ENCODE measurements around the gene HCCS. TPM values are rescaled to one million over a fixed set of nuclear protein-coding genes. Genes with fewer than 3 reads are reported as not detected.

HCCS gene
- total RNA-seq, 1 experiment from 2014 or later, result 28.2 TPM

DNA sequence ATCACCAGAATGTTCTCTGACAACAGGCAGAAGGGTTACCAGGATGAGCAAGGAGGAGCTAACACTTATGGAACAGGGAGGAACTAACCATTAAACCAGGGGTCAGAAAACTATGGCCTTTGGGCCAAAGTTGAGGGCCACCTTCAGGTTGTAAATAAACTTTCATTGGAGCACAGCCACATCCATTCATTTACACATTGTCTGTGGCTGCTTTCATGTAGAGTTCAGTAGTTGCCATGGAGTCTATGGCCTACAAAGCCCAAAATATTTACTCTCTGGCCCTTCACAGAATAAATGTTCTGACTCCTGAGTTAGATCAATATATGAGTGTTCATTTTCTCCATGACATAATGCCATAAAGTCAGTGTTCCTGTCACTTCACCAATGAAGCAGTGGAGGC is 13.2 kb upstream of the HCCS start:
- Histone ChIP-seq H3K9ac (ENCODE audit: low read length) (no peak overlapping the region), H3K79me2 (ENCODE audit: insufficient read depth, low read length) (no peaks in the 10 kb centered on the region), H4K20me1 (ENCODE audit: insufficient read depth) (no peaks in the 10 kb centered on the region), H2AFZ (ENCODE audit: low read depth, low read length, poor library complexity, severe bottlenecking) (no peak overlapping the region), H3K4me3 (replicated peaks in 1 of 2; ENCODE audit: low read depth in 1 of 2, low read length in 2 of 2) (no peak overlapping the region), H3K9me2 (ENCODE audit: insufficient read depth) (no peaks in the 10 kb centered on the region), H3K9me3 (ENCODE audit: control insufficient read depth in 1 of 2, insufficient read depth in 1 of 2, low read depth in 1 of 2, low read length in 2 of 2) (no peaks in the 10 kb centered on the region), H3K4me1 (ENCODE audit: control insufficient read depth in 1 of 2, insufficient read depth in 2 of 2, low read length in 2 of 2) (no peaks in the 10 kb centered on the region), H3K27me3 (ENCODE audit: insufficient read depth, low read length) (no peaks in the 10 kb centered on the region), H3K27ac (ENCODE audit: low read depth, low read length) (no peak overlapping the region), H3K36me3 (ENCODE audit: control insufficient read depth in 1 of 2, insufficient read depth in 2 of 2, low read length in 2 of 2) (no peaks in the 10 kb centered on the region), H3K4me2 (ENCODE audit: low read length) (no peak overlapping the region)
- DNase-seq (ENCODE audit: low read depth, low spot score) (no peak), ATAC-seq (no peak)
- ChIA-PET POLR2A (no interaction called here), CTCF (no interaction called here), RAD21 (ENCODE audit: low non-redundant PET in 1 of 2, low total read pairs in 2 of 2, uncharacterized antibody in 2 of 2, unreplicated experiment in 2 of 2) (no interaction called here)
- intact Hi-C loops (cut with micrococcal nuclease), result no loop called here
- TF ChIP-seq, protein P1, sequence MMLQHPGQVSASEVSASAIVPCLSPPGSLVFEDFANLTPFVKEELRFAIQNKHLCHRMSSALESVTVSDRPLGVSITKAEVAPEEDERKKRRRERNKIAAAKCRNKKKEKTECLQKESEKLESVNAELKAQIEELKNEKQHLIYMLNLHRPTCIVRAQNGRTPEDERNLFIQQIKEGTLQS (IDR thresholded peaks at IDR 0.05), result no peak
- TF ChIP-seq RAD21 (IDR thresholded peaks at IDR 0.05; ENCODE audit: low read depth) (no peak), SIN3A (IDR thresholded peaks at IDR 0.05; ENCODE audit: low read depth) (no peak), EZH2 (IDR thresholded peaks at IDR 0.05) (no peak), EGR1 (IDR thresholded peaks at IDR 0.05; ENCODE audit: low read depth) (no peak), ELF1 (IDR thresholded peaks at IDR 0.05; ENCODE audit: borderline replicate concordance, low read depth) (no peak)
- TF ChIP-seq, protein P2, sequence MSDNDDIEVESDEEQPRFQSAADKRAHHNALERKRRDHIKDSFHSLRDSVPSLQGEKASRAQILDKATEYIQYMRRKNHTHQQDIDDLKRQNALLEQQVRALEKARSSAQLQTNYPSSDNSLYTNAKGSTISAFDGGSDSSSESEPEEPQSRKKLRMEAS (IDR thresholded peaks at IDR 0.05), result no peak
- no TSS peak for BruUV-seq (replicated peaks)

DNA sequence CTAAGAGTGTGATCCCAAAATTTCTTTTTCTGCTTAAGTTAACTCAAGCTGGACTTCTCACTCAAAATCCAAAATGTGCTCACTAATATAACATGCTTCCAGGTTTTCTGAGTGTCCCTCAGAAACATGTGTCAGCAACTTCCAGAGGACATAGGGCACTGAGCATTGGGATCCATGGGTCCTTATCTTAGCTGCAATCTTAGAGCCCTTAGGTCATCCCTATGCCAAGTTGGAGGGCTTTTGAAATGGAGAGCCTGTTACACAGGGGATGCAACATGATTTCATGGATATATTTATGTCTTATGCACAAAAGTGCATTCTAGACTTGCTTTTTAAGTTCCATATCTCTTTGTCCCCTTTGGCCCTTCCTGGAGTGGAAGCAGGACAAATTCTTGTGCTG is 11.7 kb upstream of the HCCS start:
- no peaks in the 10 kb centered on the region; a peak in 1 of 4 replicates for H3K36me3 ChIP-seq (ENCODE audit: control insufficient read depth in 1 of 2, insufficient read depth in 2 of 2, low read length in 2 of 2)
- ATAC-seq (no peak), DNase-seq (ENCODE audit: low read depth, low spot score) (no peak)
- H3K4me2 ChIP-seq (ENCODE audit: low read length), result no peak overlapping the region
- no peaks in the 10 kb centered on the region for H4K20me1 ChIP-seq (ENCODE audit: insufficient read depth)
- ChIA-PET POLR2A (no interaction called here), RAD21 (ENCODE audit: low non-redundant PET in 1 of 2, low total read pairs in 2 of 2, uncharacterized antibody in 2 of 2, unreplicated experiment in 2 of 2) (no interaction called here), CTCF (no interaction called here)
- H3K9me3 ChIP-seq (ENCODE audit: control insufficient read depth in 1 of 2, insufficient read depth in 1 of 2, low read depth in 1 of 2, low read length in 2 of 2), result no peaks in the 10 kb centered on the region
- H3K4me1 ChIP-seq (ENCODE audit: control insufficient read depth in 1 of 2, insufficient read depth in 2 of 2, low read length in 2 of 2), result no peaks in the 10 kb centered on the region
- no peak overlapping the region for H3K9ac ChIP-seq (ENCODE audit: low read length)
- intact Hi-C loops (cut with micrococcal nuclease), result no loop called here
- H2AFZ ChIP-seq (ENCODE audit: low read depth, low read length, poor library complexity, severe bottlenecking), result no peak overlapping the region
- no peaks in the 10 kb centered on the region for H3K79me2 ChIP-seq (ENCODE audit: insufficient read depth, low read length)
- no TSS peak for BruUV-seq (replicated peaks)
- no peak overlapping the region for H3K4me3 ChIP-seq (replicated peaks in 1 of 2; ENCODE audit: low read depth in 1 of 2, low read length in 2 of 2)
- H3K27me3 ChIP-seq (ENCODE audit: insufficient read depth, low read length), result no peaks in the 10 kb centered on the region
- H3K9me2 ChIP-seq (ENCODE audit: insufficient read depth), result no peaks in the 10 kb centered on the region
- no peak overlapping the region for H3K27ac ChIP-seq (ENCODE audit: low read depth, low read length)
- no peak for TF ChIP-seq RAD21 (IDR thresholded peaks at IDR 0.05; ENCODE audit: low read depth)
- TF ChIP-seq, protein P3, sequence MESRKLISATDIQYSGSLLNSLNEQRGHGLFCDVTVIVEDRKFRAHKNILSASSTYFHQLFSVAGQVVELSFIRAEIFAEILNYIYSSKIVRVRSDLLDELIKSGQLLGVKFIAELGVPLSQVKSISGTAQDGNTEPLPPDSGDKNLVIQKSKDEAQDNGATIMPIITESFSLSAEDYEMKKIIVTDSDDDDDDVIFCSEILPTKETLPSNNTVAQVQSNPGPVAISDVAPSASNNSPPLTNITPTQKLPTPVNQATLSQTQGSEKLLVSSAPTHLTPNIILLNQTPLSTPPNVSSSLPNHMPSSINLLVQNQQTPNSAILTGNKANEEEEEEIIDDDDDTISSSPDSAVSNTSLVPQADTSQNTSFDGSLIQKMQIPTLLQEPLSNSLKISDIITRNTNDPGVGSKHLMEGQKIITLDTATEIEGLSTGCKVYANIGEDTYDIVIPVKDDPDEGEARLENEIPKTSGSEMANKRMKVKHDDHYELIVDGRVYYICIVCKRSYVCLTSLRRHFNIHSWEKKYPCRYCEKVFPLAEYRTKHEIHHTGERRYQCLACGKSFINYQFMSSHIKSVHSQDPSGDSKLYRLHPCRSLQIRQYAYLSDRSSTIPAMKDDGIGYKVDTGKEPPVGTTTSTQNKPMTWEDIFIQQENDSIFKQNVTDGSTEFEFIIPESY (IDR thresholded peaks at IDR 0.05; ENCODE audit: extremely low read depth, insufficient replicate concordance, low read length), result no peak
- TF ChIP-seq POLR2AphosphoS5 (IDR thresholded peaks at IDR 0.05; ENCODE audit: low read depth, low read length), result no peak
- TF ChIP-seq ZNF274 (IDR thresholded peaks at IDR 0.05; ENCODE audit: low read depth, low read length), result no peak
- no peak for TF ChIP-seq SP1 (IDR thresholded peaks at IDR 0.05; ENCODE audit: low read depth)
- no peak for TF ChIP-seq SRF (IDR thresholded peaks at IDR 0.05; ENCODE audit: low read depth)
- no peak for TF ChIP-seq CEBPB (IDR thresholded peaks at IDR 0.05; ENCODE audit: low read depth)
- TF ChIP-seq POLR2A (IDR thresholded peaks at IDR 0.05; ENCODE audit: borderline replicate concordance, extremely low read depth, insufficient read depth, insufficient read length), result no peak
- no peak for TF ChIP-seq ELF1 (IDR thresholded peaks at IDR 0.05; ENCODE audit: borderline replicate concordance, low read depth)
- TF ChIP-seq CBX3 (IDR thresholded peaks at IDR 0.05; ENCODE audit: low read depth), result no peak
- TF ChIP-seq, protein P4, sequence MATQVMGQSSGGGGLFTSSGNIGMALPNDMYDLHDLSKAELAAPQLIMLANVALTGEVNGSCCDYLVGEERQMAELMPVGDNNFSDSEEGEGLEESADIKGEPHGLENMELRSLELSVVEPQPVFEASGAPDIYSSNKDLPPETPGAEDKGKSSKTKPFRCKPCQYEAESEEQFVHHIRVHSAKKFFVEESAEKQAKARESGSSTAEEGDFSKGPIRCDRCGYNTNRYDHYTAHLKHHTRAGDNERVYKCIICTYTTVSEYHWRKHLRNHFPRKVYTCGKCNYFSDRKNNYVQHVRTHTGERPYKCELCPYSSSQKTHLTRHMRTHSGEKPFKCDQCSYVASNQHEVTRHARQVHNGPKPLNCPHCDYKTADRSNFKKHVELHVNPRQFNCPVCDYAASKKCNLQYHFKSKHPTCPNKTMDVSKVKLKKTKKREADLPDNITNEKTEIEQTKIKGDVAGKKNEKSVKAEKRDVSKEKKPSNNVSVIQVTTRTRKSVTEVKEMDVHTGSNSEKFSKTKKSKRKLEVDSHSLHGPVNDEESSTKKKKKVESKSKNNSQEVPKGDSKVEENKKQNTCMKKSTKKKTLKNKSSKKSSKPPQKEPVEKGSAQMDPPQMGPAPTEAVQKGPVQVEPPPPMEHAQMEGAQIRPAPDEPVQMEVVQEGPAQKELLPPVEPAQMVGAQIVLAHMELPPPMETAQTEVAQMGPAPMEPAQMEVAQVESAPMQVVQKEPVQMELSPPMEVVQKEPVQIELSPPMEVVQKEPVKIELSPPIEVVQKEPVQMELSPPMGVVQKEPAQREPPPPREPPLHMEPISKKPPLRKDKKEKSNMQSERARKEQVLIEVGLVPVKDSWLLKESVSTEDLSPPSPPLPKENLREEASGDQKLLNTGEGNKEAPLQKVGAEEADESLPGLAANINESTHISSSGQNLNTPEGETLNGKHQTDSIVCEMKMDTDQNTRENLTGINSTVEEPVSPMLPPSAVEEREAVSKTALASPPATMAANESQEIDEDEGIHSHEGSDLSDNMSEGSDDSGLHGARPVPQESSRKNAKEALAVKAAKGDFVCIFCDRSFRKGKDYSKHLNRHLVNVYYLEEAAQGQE (IDR thresholded peaks at IDR 0.05; ENCODE audit: low read depth), result no peak
- TF ChIP-seq, protein P1 (IDR thresholded peaks at IDR 0.05), result no peak
